H1 (cell line): ENCODE measurements around the gene DBNL. TPM values are rescaled to one million over a fixed set of nuclear protein-coding genes. Genes with fewer than 3 reads are reported as not detected.
A peak's percentile ranks its signal among the peaks of the same experiment; 100 is the strongest.

ENCODE experiments used
- CTCF ChIA-PET: fragments of 300-600 bp; sonication (Branson Sonifier 250); formaldehyde crosslinking; loops from one replicate; lab custom pipeline; 2021; ENCODE audit not compliant: partially characterized antibody; lab: Charles Lee
- POLR2A ChIA-PET: fragments of 300-600 bp; sonication (Branson Sonifier 250); formaldehyde crosslinking; loops from one replicate; lab custom pipeline; 2021; ENCODE audit warnings: inconsistent platforms; ENCODE audit not compliant: partially characterized antibody; lab: Charles Lee
- DNase-seq, 2 experiments: peaks; one replicate each; pipeline versions ENCODE4 v3.0.0 to v3.0.0-alpha.2; 2010 to 2022; ENCODE audit warnings: low spot score in 2 of 2, low read depth in 1 of 2, mixed read lengths in 1 of 2
- FAIRE-seq: peaks from 2 replicates; lab custom pipeline; 2011; peaks lifted over from hg19 to GRCh38; lab: Jason Lieb, UNC
- H2AFZ ChIP-seq: 2 replicates; pipeline ENCODE4 v1.8.1; 2012; ENCODE audit warnings: low read length, inconsistent platforms
- H2AK5ac ChIP-seq: 2 replicates; pipeline ENCODE4 v1.6.1; 2013; ENCODE audit warnings: low read depth, low read length
- H2BK120ac ChIP-seq: replicated peaks from 2 replicates; pipeline ENCODE3; 2013; ENCODE audit warnings: low read depth, low read length, inconsistent platforms
- H2BK12ac ChIP-seq: 2 replicates; pipeline ENCODE4 v1.6.1; 2013; ENCODE audit warnings: low read depth, low read length
- H2BK15ac ChIP-seq: 2 replicates; pipeline ENCODE4 v1.6.1; 2013; ENCODE audit warnings: low read length
- H2BK20ac ChIP-seq: 2 replicates; pipeline ENCODE4 v1.6.1; 2013; ENCODE audit warnings: low read length
- H2BK5ac ChIP-seq: 2 replicates; pipeline ENCODE4 v1.6.1; 2013; ENCODE audit warnings: low read depth, low read length
- H3K14ac ChIP-seq: 2 replicates; pipeline ENCODE4 v1.6.1; 2013; ENCODE audit warnings: inconsistent platforms; ENCODE audit not compliant: insufficient read length
- H3K18ac ChIP-seq: 2 replicates; pipeline ENCODE4 v1.6.1; 2013; ENCODE audit warnings: low read length; ENCODE audit errors: extremely low read depth
- H3K23ac ChIP-seq: 2 replicates; pipeline ENCODE4 v1.6.1; 2013; ENCODE audit warnings: inconsistent platforms; ENCODE audit not compliant: insufficient read length
- H3K23me2 ChIP-seq: 2 replicates; pipeline ENCODE4 v1.6.1; 2013; ENCODE audit warnings: low read depth, low read length
- H3K27ac ChIP-seq: 2 replicates; pipeline ENCODE4 v1.6.1; 2011; ENCODE audit warnings: low read depth, low read length, inconsistent platforms
- H3K27me3 ChIP-seq, 4 experiments: replicated peaks in 1 of 4; 1 replicate in 1 of 4; 2 replicates in 3 of 4; pipeline versions ENCODE4 v1.6.1 to v1.8.1; 2011 to 2013; ENCODE audit warnings: low read length in 3 of 4, mild to moderate bottlenecking in 3 of 4, inconsistent platforms in 2 of 4, mixed read lengths in 2 of 4, moderate library complexity in 1 of 4; ENCODE audit not compliant: control insufficient read depth in 3 of 4, insufficient read depth in 3 of 4; ENCODE audit errors: extremely low read depth in 1 of 4
- H3K36me3 ChIP-seq, 4 experiments: 2 replicates each; pipeline versions ENCODE4 v1.6.1 to v1.8.1; 2011 to 2013; ENCODE audit warnings: mild to moderate bottlenecking in 4 of 4, low read length in 3 of 4, moderate library complexity in 2 of 4, control low read depth in 1 of 4, inconsistent platforms in 1 of 4; ENCODE audit not compliant: insufficient read depth in 4 of 4, control insufficient read depth in 2 of 4
- H3K4ac ChIP-seq: replicated peaks from 2 replicates; pipeline ENCODE3; 2013; ENCODE audit warnings: low read length, low read depth, mixed read lengths, inconsistent platforms; ENCODE audit not compliant: insufficient read length
- H3K4me1 ChIP-seq, 4 experiments: replicated peaks in 1 of 4; 1 replicate in 1 of 4; 2 replicates in 3 of 4; pipeline versions ENCODE4 v1.6.1 to v1.8.1; 2011 to 2013; ENCODE audit warnings: low read length in 3 of 4, inconsistent platforms in 2 of 4, mixed read lengths in 1 of 4; ENCODE audit not compliant: insufficient read depth in 4 of 4, control insufficient read depth in 3 of 4
- H3K4me2 ChIP-seq, 2 experiments: 2 replicates each; pipeline versions ENCODE4 v1.6.1 to v1.8.1; 2011 to 2013; ENCODE audit warnings: low read depth in 2 of 2, low read length in 2 of 2, control low read depth in 1 of 2, inconsistent platforms in 1 of 2, mild to moderate bottlenecking in 1 of 2; ENCODE audit not compliant: insufficient read depth in 1 of 2
- H3K4me3 ChIP-seq, 4 experiments: fragments of 200-600, 300-600 bp in 1 of 4; sonication (generic), shearing (Covaris generic), sonication (Bioruptor Twin) in 1 of 4; 2 replicates each; pipeline versions ENCODE4 v1.5.1 to v1.8.1; 2011 to 2016; ENCODE audit warnings: low read length in 4 of 4, low read depth in 3 of 4, control low read depth in 2 of 4, inconsistent platforms in 2 of 4, mild to moderate bottlenecking in 2 of 4, mixed read lengths in 1 of 4, moderate library complexity in 1 of 4; ENCODE audit not compliant: insufficient read depth in 2 of 4; ENCODE audit errors: extremely low read depth in 1 of 4
- H3K56ac ChIP-seq: replicated peaks from 2 replicates; pipeline ENCODE3; 2013; ENCODE audit warnings: low read depth, mild to moderate bottlenecking, mixed read lengths, low read length, inconsistent platforms; ENCODE audit not compliant: insufficient read length
- H3K79me1 ChIP-seq: 2 replicates; pipeline ENCODE4 v1.6.1; 2013; ENCODE audit warnings: low read depth, low read length, control low read depth
- H3K79me2 ChIP-seq, 2 experiments: 2 replicates each; pipeline versions ENCODE4 v1.6.1 to v1.8.1; 2012 to 2013; ENCODE audit warnings: low read length in 2 of 2, mild to moderate bottlenecking in 2 of 2, inconsistent platforms in 1 of 2; ENCODE audit not compliant: insufficient read depth in 2 of 2, control insufficient read depth in 1 of 2
- H3K9ac ChIP-seq, 4 experiments: replicated peaks in 1 of 4; 1 replicate in 1 of 4; 2 replicates in 3 of 4; pipeline versions ENCODE4 v1.6.1 to v1.8.1; 2011 to 2013; ENCODE audit warnings: low read depth in 3 of 4, low read length in 3 of 4, control low read depth in 2 of 4, mild to moderate bottlenecking in 2 of 4, moderate library complexity in 2 of 4, inconsistent platforms in 1 of 4; ENCODE audit errors: extremely low read depth in 1 of 4
- H3K9me3 ChIP-seq, 2 experiments: 2 replicates each; pipeline versions ENCODE4 v1.6.1 to v1.8.1; 2012 to 2013; ENCODE audit warnings: mild to moderate bottlenecking in 2 of 2, moderate library complexity in 2 of 2, control low read depth in 1 of 2, inconsistent platforms in 1 of 2, low read depth in 1 of 2, low read length in 1 of 2, mixed read lengths in 1 of 2; ENCODE audit not compliant: insufficient read depth in 2 of 2
- H4K20me1 ChIP-seq, 2 experiments: replicated peaks in 1 of 2; 2 replicates each; pipeline versions ENCODE3 to v1.8.1; 2011 to 2013; ENCODE audit warnings: inconsistent platforms in 2 of 2, low read length in 2 of 2, mild to moderate bottlenecking in 1 of 2; ENCODE audit not compliant: insufficient read depth in 2 of 2, control insufficient read depth in 1 of 2
- H4K5ac ChIP-seq: 2 replicates; pipeline ENCODE4 v1.6.1; 2013; ENCODE audit warnings: low read length, low read depth, mixed read lengths, inconsistent platforms; ENCODE audit not compliant: insufficient read length
- H4K8ac ChIP-seq: 2 replicates; pipeline ENCODE4 v1.8.0; 2013; ENCODE audit warnings: mild to moderate bottlenecking, moderate library complexity, low read length, inconsistent platforms; ENCODE audit not compliant: insufficient read depth; ENCODE audit errors: extremely low read depth
- H4K91ac ChIP-seq: replicated peaks from 2 replicates; pipeline ENCODE3; 2013; ENCODE audit warnings: low read length, mixed read lengths, inconsistent platforms; ENCODE audit not compliant: insufficient read length
- SP1 ChIP-seq: IDR thresholded peaks from 2 replicates; pipeline ENCODE4 v1.6.1; 2011; ENCODE audit warnings: low read depth, low read length
- WGBS, 2 experiments: shearing (Covaris generic) in 1 of 2; methylation state at CpG; one replicate each; pipeline versions ENCODE4 v1.1.6 to v1.1.7; 2013 to 2015; ENCODE audit warnings: low lambda C conversion rate in 2 of 2, mixed read lengths in 2 of 2, inconsistent platforms in 1 of 2, low coverage in 1 of 2, missing lambda C conversion rate in 1 of 2; ENCODE audit not compliant: insufficient replicate concordance in 2 of 2, insufficient coverage in 1 of 2, insufficient read length in 1 of 2; ENCODE audit errors: extremely low coverage in 1 of 2, missing lambda C conversion rate in 1 of 2; 5-methylcytosine and 5-hydroxymethylcytosine counted together
- polyA plus RNA-seq, 7 experiments: library from polyadenylated mRNA; depleted of rRNA in 3 of 7; stranded (reverse) in 5 of 7; unstranded in 2 of 7; fragments of >200 nt in 5 of 7; fragments of 200-250 nt in 2 of 7; gene quantifications; 1 replicate in 5 of 7; 2 replicates in 1 of 7; 4 replicates in 1 of 7; pipeline versions ENCODE4 v1.2.1 to v1.2.3, GENCODE V29; 2011 to 2013; ENCODE audit warnings: missing spikeins in 2 of 7, mixed read lengths in 2 of 7
- total RNA-seq: library from RNA; stranded (reverse); fragmentation: NEBNext Ultra II Directional; extraction: Animal tissue kit (Norgen Biotek cat#: 25700); gene quantifications from 2 replicates; pipeline ENCODE4 v1.2.1, GENCODE V29; 2021

DBNL gene
- total and polyA plus RNA-seq, 2 of the 8 experiments (the other 6 are each of a cell fraction or from before 2014, with no cell fraction given), result 30.9 to 56.6 TPM

DNA sequence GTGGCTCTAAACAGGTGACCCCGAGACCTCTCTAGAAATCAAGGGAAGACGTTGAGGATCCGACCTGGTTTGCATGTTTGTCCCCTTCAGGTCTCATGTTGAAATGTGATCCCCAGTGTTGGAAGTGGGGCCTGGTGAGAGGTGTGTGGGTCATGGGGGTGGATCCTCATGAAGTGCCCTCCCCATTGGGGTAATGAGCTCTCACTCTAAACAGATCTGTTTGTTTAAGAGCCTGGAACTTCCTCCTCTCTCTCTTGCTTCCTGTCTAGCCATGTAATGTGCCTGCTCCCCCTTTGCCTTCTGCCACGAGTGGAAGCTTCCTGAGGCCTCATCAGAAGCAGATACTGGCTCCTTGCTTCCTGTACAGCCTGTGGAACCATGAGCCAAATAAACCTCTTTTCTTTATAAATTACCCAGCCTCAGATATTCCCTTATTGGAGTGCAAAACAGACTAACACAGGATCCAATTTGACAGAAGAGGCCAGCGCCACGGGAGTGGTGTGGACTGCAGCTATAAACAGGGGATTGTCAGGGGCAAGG lies 48.7 kb downstream of the DBNL start:
- H2BK120ac ChIP-seq, result no peak overlapping the region
- H2AK5ac ChIP-seq, result no peak overlapping the region
- H2AFZ ChIP-seq, result 0 out of 2 replicates have a peak overlapping the region, but pooled peaks have one; percentile 77
- no peak overlapping the region for H3K4ac ChIP-seq
- H3K9ac ChIP-seq, result no peak overlapping the region
- no peaks in the 10 kb centered on the region for H3K79me1 ChIP-seq
- no peak for TF ChIP-seq SP1
- no peak for DNase-seq
- ChIA-PET CTCF (interaction anchor here (0.6 to 1.1 kb wide), 3 partner anchors 104 to 148 kb away, joined by 3 to 4 read pairs (median 4); no protein-coding TSS in a partner anchor), POLR2A (interaction anchor here (1.1 to 1.5 kb wide), 2 partner anchors 18 to 26 kb away, joined by 3 to 4 read pairs; no protein-coding TSS in a partner anchor)
- H4K8ac ChIP-seq, result no peak overlapping the region
- no peak overlapping the region for H3K18ac ChIP-seq
- no peak overlapping the region for H3K23ac ChIP-seq
- no peak overlapping the region for H2BK15ac ChIP-seq
- no peak overlapping the region for H3K14ac ChIP-seq
- no peak overlapping the region for H4K5ac ChIP-seq
- H2BK5ac ChIP-seq, result no peak overlapping the region
- FAIRE-seq, result no peak
- no peaks in the 10 kb centered on the region for H3K27me3 ChIP-seq
- 69% methylated on average over 6 of the region's 6 CpGs; no CpG with 5 or more reads in 1 of the 2 experiments for WGBS, 2 experiments
- H4K91ac ChIP-seq, result no peak overlapping the region
- no peaks in the 10 kb centered on the region for H3K36me3 ChIP-seq
- no peak overlapping the region for H3K27ac ChIP-seq
- no peaks in the 10 kb centered on the region for H3K23me2 ChIP-seq
- H2BK20ac ChIP-seq, result no peak overlapping the region
- no peak overlapping the region for H3K4me3 ChIP-seq
- no peaks in the 10 kb centered on the region for H3K9me3 ChIP-seq
- H4K20me1 ChIP-seq, result no peaks in the 10 kb centered on the region
- no peak overlapping the region for H3K4me2 ChIP-seq
- no peaks in the 10 kb centered on the region for H3K4me1 ChIP-seq
- no peaks in the 10 kb centered on the region for H3K79me2 ChIP-seq
- H3K56ac ChIP-seq, result no peak overlapping the region
- no peak overlapping the region for H2BK12ac ChIP-seq
